SHP77 treated with DMSO at 0.1 percent for 48 hours (cell line): ENCODE results near the gene OR9G4.

ENCODE experiments used
- DNase-seq: peaks from one replicate; lab custom pipeline; 2025; lab: John Stamatoyannopoulos, UW

Gene OR9G4

GRCh38 chr11:56748597-56748996 is at the start of gene OR9G4:
Gene OR9G4, minus strand, starts transcription at chr11:56748697. Its CDS starts 4,931 bp downstream, at chr11:56743766.
- DNase-seq: no peak

- no peak for DNase-seq
Observed at GRCh38 chr11:56783448-56784041, 35.0 kb upstream of the OR9G4 start.

- DNase-seq: no peak
Observed at GRCh38 chr11:56782167-56782847, 33.8 kb upstream of the OR9G4 start.

GRCh38 chr11:56776809-56777208 is 28.3 kb upstream of the OR9G4 start:
- no peak for DNase-seq

GRCh38 chr11:56764976-56765375 is 16.5 kb upstream of the OR9G4 start:
- no peak for DNase-seq

GRCh38 chr11:56751480-56751879 is 3.0 kb upstream of the OR9G4 start:
- DNase-seq: no peak

- no peak for DNase-seq
Observed at GRCh38 chr11:56750190-56750589, 1.7 kb upstream of the OR9G4 start.

- DNase-seq: no peak
Observed at GRCh38 chr11:56740886-56741285, 7.6 kb downstream of the OR9G4 start.

GRCh38 chr11:56740107-56740506 is 8.4 kb downstream of the OR9G4 start:
- DNase-seq: no peak

- DNase-seq: no peak
Observed at GRCh38 chr11:56720513-56720912, 28.0 kb downstream of the OR9G4 start.

GRCh38 chr11:56716379-56716854 is 32.1 kb downstream of the OR9G4 start:
- DNase-seq: no peak

- no peak for DNase-seq
Observed at GRCh38 chr11:56714206-56714605, 34.3 kb downstream of the OR9G4 start.

- no peak for DNase-seq
Observed at GRCh38 chr11:56706486-56706885, 42.0 kb downstream of the OR9G4 start.

- no peak for DNase-seq
Observed at GRCh38 chr11:56705784-56706396, 42.6 kb downstream of the OR9G4 start.

GRCh38 chr11:56700914-56701485 is 47.5 kb downstream of the OR9G4 start:
- DNase-seq: no peak

GRCh38 chr11:56700242-56700913 is 48.1 kb downstream of the OR9G4 start:
- no peak for DNase-seq

GRCh38 chr11:56698795-56699194 is 49.7 kb downstream of the OR9G4 start, which contains the start of gene OR9G1:
Gene OR9G1, plus strand, starts transcription at chr11:56699095. Its CDS starts 1,293 bp downstream, at chr11:56700388.
- no peak for DNase-seq

- DNase-seq: no peak
Observed at GRCh38 chr11:56693428-56693827, 55.1 kb downstream of the OR9G4 start.
